PC-9 (cell line): Measurements from ENCODE around the gene PRPF39. TPM values are rescaled to one million over a fixed set of nuclear protein-coding genes. Genes with fewer than 3 reads are reported as not detected.
"Not testable (repeated sequence)": the region's sequence is repeated elsewhere in the genome, so short reads cannot be mapped to it uniquely, and the experiment has no call there.

Experiments
- BruUV-seq: library from RNA; stranded (reverse); fragments of 400-500 nt; replicated peaks from 2 replicates; lab custom pipeline; 2021; lab: Mats Ljungman, UMichigan
- CTCF ChIA-PET: fragments of 300-600 bp; sonication (Branson Sonifier 250); formaldehyde crosslinking; loops from one replicate; lab custom pipeline; 2022; ENCODE audit warnings: antibody characterized with exemption; lab: Charles Lee
- POLR2A ChIA-PET: fragments of 300-600 bp; sonication (Branson Sonifier 250); formaldehyde crosslinking; loops from one replicate; lab custom pipeline; 2022; ENCODE audit warnings: antibody characterized with exemption; ENCODE audit not compliant: unreplicated experiment; lab: Charles Lee
- DNase-seq, 2 experiments: peaks; one replicate each; pipeline versions ENCODE4 v3.0.0 to v3.0.0-alpha.2; 2015 to 2022; ENCODE audit warnings: mixed read lengths in 1 of 2
- H2AFZ ChIP-seq: fragments of 200-600 bp; sonication (generic); 2 replicates; pipeline ENCODE4 v1.8.1; 2017; ENCODE audit warnings: antibody characterized with exemption
- H3F3A ChIP-seq: fragments of 200-600 bp; sonication (generic); 2 replicates; pipeline ENCODE4 v1.8.1; 2017; ENCODE audit warnings: antibody characterized with exemption, mild to moderate bottlenecking, low read depth; ENCODE audit not compliant: insufficient read depth
- H3K27ac ChIP-seq: fragments of 200-600 bp; sonication (generic); 2 replicates; pipeline ENCODE4 v1.6.1; 2016; ENCODE audit warnings: mixed run types
- H3K27me3 ChIP-seq: fragments of 200-600 bp; sonication (generic); 2 replicates; pipeline ENCODE4 v1.6.1; 2016; ENCODE audit warnings: low read depth, mixed run types; ENCODE audit not compliant: insufficient read depth
- H3K36me3 ChIP-seq: fragments of 200-600 bp; sonication (generic); 2 replicates; pipeline ENCODE4 v1.6.1; 2016; ENCODE audit warnings: low read depth, mixed run types
- H3K4me1 ChIP-seq: fragments of 200-600 bp; sonication (generic); replicated peaks from 2 replicates; pipeline ENCODE4 v1.6.1; 2016; ENCODE audit warnings: mixed run types; ENCODE audit not compliant: insufficient read depth
- H3K4me2 ChIP-seq: fragments of 200-600 bp; sonication (generic); 2 replicates; pipeline ENCODE4 v1.6.1; 2017; ENCODE audit warnings: mixed run types
- H3K4me3 ChIP-seq: fragments of 200-600 bp; sonication (generic); 2 replicates; pipeline ENCODE4 v1.6.1; 2016; ENCODE audit warnings: mixed run types
- H3K79me2 ChIP-seq: fragments of 200-600 bp; sonication (generic); 2 replicates; pipeline ENCODE4 v1.6.1; 2017; ENCODE audit warnings: low read depth, mixed run types
- H3K9me2 ChIP-seq: fragments of 200-600 bp; sonication (generic); 2 replicates; pipeline ENCODE4 v1.8.1; 2017; ENCODE audit warnings: mild to moderate bottlenecking; ENCODE audit not compliant: insufficient read depth
- H3K9me3 ChIP-seq: fragments of 200-600 bp; sonication (generic); 2 replicates; pipeline ENCODE4 v1.8.1; 2016; ENCODE audit warnings: low read depth; ENCODE audit not compliant: insufficient read depth
- H4K20me1 ChIP-seq: fragments of 200-600 bp; sonication (generic); 2 replicates; pipeline ENCODE4 v1.8.1; 2017; ENCODE audit not compliant: insufficient read depth
- CTCF ChIP-seq: fragments of 200-600 bp; sonication (generic); conservative IDR thresholded peaks from 2 replicates; pipeline ENCODE4 v1.6.1; 2017; ENCODE audit warnings: mixed run types, antibody characterized with exemption, mild to moderate bottlenecking, moderate library complexity
- EZH2 ChIP-seq: fragments of 200-600 bp; sonication (generic); IDR thresholded peaks from 2 replicates; pipeline ENCODE4 v1.8.0; 2017; ENCODE audit warnings: antibody characterized with exemption, low read depth
- intact Hi-C: fragments of 100-400 bp; cut with micrococcal nuclease; formaldehyde crosslinking; loops from one replicate; pipeline ENCODE4 v1.10.0; 2022; ENCODE audit not compliant: unreplicated experiment
- total RNA-seq: library from RNA; stranded (reverse); gene quantifications from 2 replicates; pipeline ENCODE4 v1.2.3, GENCODE V29; 2021

Gene PRPF39
- total RNA-seq, 1 experiment from 2014 or later, result 37.2 TPM

- intact Hi-C loops, result no loop called here
- Histone ChIP-seq H3K27me3 (no peaks in the 10 kb centered on the region), H3K4me2 (no peak overlapping the region), H3K9me3 (no peaks in the 10 kb centered on the region), H3K36me3 (0 out of 2 replicates have a peak, but pooled peaks cover 6% of the 10 kb centered on the region), H3K4me1 (no peaks in the 10 kb centered on the region), H4K20me1 (no peaks in the 10 kb centered on the region), H3K4me3 (no peak overlapping the region), H3F3A (peaks cover 4% of the 10 kb centered on the region; the same call in 1 of the 2 replicates), H2AFZ (no peak overlapping the region), H3K9me2 (no peaks in the 10 kb centered on the region), H3K27ac (no peak overlapping the region), H3K79me2 (no peaks in the 10 kb centered on the region)
- CTCF ChIA-PET, result no interaction called here
- no peak for TF ChIP-seq CTCF
- TF ChIP-seq EZH2, result no peak
- POLR2A ChIA-PET, result no interaction called here
- DNase-seq, result no peak
- BruUV-seq, result no TSS peak
Measured at GRCh38 chr14:45072126-45072525, 11.8 kb upstream of the PRPF39 start.

GRCh38 chr14:45073231-45073879 lies 10.6 kb upstream of the PRPF39 start:
- Histone ChIP-seq H3K4me1 (no peaks in the 10 kb centered on the region), H3K36me3 (0 out of 2 replicates have a peak, but pooled peaks cover 6% of the 10 kb centered on the region), H3F3A (peaks cover 4% of the 10 kb centered on the region; the same call in 1 of the 2 replicates), H3K9me2 (no peaks in the 10 kb centered on the region), H4K20me1 (no peaks in the 10 kb centered on the region), H3K79me2 (no peaks in the 10 kb centered on the region), H3K9me3 (no peaks in the 10 kb centered on the region), H3K4me2 (no peak overlapping the region), H2AFZ (no peak overlapping the region), H3K27me3 (no peaks in the 10 kb centered on the region), H3K4me3 (no peak overlapping the region), H3K27ac (no peak overlapping the region)
- TF ChIP-seq CTCF (no peak), EZH2 (no peak)
- ChIA-PET CTCF (no interaction called here), POLR2A (no interaction called here)
- BruUV-seq, result no TSS peak
- intact Hi-C loops, result no loop called here
- DNase-seq, result no peak

DNA sequence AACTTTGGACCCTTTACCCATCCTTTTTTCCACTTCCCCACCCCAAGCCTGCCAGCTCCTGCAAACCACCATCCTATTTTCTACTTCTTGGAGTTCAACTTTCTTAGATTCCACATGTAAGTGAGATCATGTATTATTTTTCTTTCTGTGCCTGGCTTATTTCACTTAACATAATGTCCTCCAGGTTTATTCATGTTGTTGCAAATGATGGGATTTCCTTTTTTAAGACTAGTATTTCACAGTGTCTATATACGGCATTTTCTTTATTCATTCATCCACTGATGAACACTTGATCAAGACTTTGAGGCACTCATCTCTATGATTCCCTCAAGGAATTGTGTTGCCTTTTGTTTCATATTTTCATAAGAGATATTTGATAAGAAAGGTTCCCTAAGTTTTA lies 5.6 kb upstream of the PRPF39 start:
- H3K4me1 ChIP-seq, result 0 out of 2 replicates have a peak, but pooled peaks cover 2% of the 10 kb centered on the region
- H4K20me1 ChIP-seq, result no peaks in the 10 kb centered on the region
- H3K9me2 ChIP-seq, result no peaks in the 10 kb centered on the region
- ChIA-PET POLR2A (no interaction called here), CTCF (no interaction called here)
- no peak overlapping the region for H3K4me2 ChIP-seq
- H3K36me3 ChIP-seq, result 0 out of 2 replicates have a peak, but pooled peaks cover 3% of the 10 kb centered on the region
- no peak for DNase-seq
- no peak overlapping the region for H3K4me3 ChIP-seq
- no TSS peak for BruUV-seq
- no peak overlapping the region for H3K27ac ChIP-seq
- H2AFZ ChIP-seq, result no peak overlapping the region
- intact Hi-C loops, result no loop called here
- no peaks in the 10 kb centered on the region for H3K27me3 ChIP-seq
- H3F3A ChIP-seq, result no peaks in the 10 kb centered on the region; the same call in 1 of the 2 replicates
- no peaks in the 10 kb centered on the region for H3K79me2 ChIP-seq
- no peaks in the 10 kb centered on the region for H3K9me3 ChIP-seq
- no peak for TF ChIP-seq EZH2
- no peak for TF ChIP-seq CTCF

- H3K4me1 ChIP-seq, result peaks cover 10% of the 10 kb centered on the region
- H3K9me3 ChIP-seq, H3K9me2 ChIP-seq, H3K4me3 ChIP-seq, POLR2A ChIA-PET, H4K20me1 ChIP-seq, DNase-seq, H3K36me3 ChIP-seq, BruUV-seq, intact Hi-C loops, H3K4me2 ChIP-seq, H3K27me3 ChIP-seq, H2AFZ ChIP-seq, CTCF ChIA-PET, H3K27ac ChIP-seq, H3F3A ChIP-seq: not testable (repeated sequence)
- H3K79me2 ChIP-seq, result peaks cover 15% of the 10 kb centered on the region
Measured at GRCh38 chr14:45080416-45080968, 3.4 kb upstream of the PRPF39 start.

GRCh38 chr14:45081096-45081495 lies 2.8 kb upstream of the PRPF39 start:
- H3K36me3 ChIP-seq, H2AFZ ChIP-seq, H3F3A ChIP-seq, H3K9me3 ChIP-seq, POLR2A ChIA-PET, H3K4me3 ChIP-seq, intact Hi-C loops, H3K4me2 ChIP-seq, CTCF ChIA-PET, H3K27me3 ChIP-seq, H3K9me2 ChIP-seq, H3K27ac ChIP-seq, BruUV-seq, DNase-seq: not testable (repeated sequence)
- Histone ChIP-seq H4K20me1 (peaks cover 14% of the 10 kb centered on the region), H3K4me1 (peaks cover 16% of the 10 kb centered on the region), H3K79me2 (peaks cover 21% of the 10 kb centered on the region)
